HG02571 (cell line): ENCODE results near the gene USP37.
"Not testable (repeated sequence)": the region's sequence is repeated elsewhere in the genome, so short reads cannot be mapped to it uniquely, and the experiment has no call there.

Source experiments
- ATAC-seq: cut with Tn5 transposase; IDR thresholded peaks from one replicate; pipeline ENCODE4 v1.9.1; 2021; ENCODE audit warnings: mild to moderate bottlenecking, moderate library complexity; ENCODE audit not compliant: unreplicated experiment

The USP37 gene

DNA sequence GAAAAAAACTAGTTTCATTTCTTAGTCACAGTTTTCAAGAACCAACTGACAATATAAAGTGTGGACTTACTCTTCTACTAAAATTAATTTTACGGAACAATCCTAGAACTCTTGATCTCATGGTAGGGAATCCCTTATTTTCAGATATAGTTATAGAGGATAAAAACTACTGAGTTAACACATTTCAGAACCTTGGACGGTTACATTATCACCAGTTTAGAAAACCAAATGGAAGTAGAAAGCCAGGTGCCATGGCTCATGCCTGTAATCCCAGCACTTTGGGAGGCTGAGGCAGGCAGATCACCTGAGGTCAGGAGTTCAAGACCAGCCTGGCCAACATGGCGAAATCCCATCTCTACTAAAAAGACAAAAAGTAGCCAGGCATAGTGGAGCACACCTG lies 13.9 kb downstream of the USP37 start:
- ATAC-seq = not testable (repeated sequence)

DNA sequence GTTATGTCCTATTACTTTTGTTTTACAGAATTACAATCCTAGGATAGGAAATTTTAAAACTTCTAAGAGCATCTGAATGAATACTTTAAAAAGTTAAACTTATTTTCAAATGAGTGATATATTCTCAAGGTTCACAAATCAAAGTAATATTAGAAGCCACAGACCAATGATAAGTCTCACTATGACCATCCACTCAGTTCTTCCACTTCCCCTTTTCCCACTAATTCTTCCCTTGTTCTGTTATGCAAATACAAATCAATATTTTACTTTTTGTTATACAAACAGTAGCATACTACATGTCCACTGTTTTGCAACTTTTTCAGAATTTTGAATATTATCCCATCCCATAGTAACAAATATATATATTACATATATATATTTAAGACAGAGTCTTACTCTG lies 20.2 kb downstream of the USP37 start:
- ATAC-seq = no peak

DNA sequence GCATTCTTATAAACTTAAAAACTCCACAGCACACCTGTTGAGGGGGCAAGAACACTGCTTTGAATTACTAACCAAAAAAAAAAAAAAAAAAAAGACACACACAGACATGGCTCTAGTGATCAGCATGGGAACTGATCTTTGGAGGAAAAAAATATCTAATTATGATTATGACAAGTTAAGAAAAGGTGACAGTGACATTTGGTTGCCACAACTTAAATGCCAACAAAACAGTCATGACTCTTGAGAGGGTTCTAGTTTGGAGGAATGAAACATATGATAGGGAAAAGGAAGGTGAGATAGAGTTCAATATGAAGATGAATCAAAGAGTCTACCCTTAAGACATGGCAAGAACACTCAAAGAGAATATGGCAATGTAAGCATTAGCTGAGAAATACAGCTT lies 20.6 kb downstream of the USP37 start:
- no peak for ATAC-seq

DNA sequence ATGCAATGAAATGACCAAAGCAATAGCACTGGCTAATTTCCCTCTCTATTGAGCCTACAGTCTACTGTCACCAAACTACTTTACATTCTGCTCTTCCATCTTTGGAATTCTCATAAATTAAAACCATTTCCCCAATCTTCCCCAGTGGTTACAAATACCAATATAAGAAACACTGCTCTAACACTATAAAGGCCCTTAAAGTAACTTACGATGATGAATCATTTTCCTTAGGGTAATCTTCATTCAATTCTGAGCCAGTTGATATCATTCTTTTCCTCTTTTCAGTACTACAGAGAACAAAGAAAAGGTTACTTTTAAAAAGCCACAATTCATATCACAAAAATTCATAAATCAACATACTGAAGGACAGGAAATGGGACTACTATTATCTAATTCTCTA lies 22.1 kb downstream of the USP37 start:
- no peak for ATAC-seq

DNA sequence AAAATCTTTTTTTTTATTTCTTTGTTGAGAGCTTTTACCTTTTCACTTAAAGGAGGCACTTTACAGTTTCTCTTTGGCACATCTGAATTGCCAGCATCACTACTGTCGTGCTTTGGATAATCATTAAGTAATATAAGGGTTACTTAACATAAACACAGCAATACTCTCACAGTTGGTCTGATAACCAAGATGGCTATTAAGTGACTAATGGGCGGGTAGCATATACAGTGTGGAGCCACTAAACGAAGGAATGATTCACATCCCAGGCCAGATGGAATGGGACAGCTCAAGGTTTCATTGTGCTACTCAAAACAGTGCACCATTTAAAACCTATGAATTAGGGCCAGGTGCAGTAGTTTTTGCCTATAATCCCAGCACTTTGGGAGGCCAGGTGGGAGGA lies 28.1 kb downstream of the USP37 start:
- no peak for ATAC-seq

DNA sequence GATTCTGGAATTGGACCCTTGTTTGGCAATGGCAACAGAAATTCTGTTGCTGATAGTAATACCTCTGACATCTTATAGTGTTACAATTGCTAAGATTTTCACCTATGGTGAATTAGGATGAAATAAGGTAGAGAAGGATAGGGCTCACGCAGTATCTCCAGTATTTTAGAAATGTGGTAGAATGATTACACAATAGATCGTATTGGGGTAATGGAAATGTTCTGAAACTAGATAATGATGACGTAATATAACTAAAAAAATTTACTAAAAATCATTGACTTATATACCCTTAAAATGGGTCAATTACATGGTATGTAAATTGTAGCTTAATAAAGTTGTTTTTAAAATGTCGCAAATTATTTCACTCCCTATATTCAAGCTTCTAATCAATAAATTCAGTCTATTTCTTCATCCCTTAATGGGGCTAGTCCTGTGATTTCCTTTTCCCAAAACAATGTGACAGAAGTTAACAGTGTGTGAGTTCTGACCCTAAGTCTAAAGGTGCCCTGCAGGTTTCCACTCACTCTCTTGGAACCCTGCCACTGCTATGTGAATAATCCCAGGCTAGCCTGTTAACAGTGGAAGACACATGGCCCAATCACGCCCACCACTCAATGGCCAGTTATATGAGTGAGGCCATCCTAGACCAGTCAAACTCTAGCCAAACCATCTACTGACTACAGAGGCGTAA lies 31.2 kb downstream of the USP37 start:
- no peak for ATAC-seq

DNA sequence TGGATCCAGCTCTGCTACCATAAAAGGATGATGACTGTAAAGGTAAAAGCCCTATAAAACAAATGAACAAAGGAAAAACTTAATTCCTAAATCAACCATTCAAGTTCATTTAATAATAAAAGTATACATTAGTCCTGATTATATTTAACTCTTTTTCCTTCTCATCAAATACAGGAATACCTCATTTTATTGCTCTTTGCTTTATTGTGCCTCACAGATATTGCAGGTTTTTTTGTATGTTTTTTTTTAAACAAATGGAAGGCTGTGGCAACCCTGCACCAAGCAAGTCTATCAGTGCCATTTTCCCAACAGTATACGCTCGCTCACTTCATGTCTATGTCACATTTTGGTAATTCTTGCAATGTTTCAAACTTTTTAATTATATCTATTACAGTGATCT lies 38.2 kb downstream of the USP37 start:
- no peak for ATAC-seq

DNA sequence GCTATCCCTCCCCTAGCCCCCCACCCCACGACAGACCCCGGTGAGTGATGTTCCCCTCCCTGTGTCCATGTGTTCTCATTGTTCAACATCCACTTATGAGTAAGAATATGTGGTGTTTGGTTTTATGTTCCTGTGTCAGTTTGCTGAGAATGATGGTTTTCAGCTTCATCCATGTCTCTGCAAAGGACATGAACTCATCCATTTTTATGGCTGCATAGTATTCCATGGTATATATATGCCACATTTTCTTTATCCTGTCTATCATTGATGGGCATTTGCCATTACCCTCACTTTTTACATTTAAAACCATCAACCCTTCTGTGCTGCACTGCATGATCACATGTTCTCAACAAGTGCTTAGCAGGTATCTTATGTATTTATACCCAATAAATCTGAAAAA lies 39.7 kb downstream of the USP37 start:
- not testable (repeated sequence) for ATAC-seq

DNA sequence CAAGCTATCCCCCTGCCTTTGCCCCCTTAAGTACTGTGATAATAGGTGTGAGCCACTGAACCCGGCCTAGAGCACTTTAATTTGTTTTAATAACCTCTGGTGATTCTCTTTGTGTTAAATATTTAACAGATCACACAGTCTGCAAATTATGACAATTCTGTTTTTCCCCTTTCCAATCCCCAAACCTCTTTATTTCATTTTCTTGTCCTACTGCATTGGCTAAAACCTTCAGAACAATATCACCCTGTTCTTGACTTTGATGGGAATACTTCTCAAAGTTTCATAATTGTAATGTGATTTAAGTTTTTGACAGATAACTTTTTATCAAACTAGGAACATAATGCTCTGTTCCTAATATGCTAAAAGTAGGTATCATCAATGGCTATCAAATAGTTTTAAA lies 44.5 kb downstream of the USP37 start:
- ATAC-seq = no peak

DNA sequence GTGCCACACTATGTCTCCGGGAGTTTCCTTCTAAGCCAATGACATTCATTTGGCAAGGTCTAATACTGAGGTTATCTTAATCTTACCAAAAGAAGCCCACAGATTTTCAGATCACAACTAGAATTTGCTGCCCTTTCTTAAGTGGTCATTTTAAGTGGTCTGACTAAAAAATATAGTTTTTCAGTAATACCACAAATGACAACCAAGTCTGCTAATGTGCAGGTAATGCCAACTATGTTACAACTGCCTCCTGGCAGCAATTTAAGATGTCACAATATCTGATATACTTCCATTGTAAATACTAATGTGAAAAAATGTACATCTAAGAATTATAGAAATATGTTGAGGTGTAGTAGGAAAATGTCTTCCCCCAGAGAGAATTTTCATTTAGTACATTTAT lies 49.3 kb downstream of the USP37 start:
- ATAC-seq = no peak

DNA sequence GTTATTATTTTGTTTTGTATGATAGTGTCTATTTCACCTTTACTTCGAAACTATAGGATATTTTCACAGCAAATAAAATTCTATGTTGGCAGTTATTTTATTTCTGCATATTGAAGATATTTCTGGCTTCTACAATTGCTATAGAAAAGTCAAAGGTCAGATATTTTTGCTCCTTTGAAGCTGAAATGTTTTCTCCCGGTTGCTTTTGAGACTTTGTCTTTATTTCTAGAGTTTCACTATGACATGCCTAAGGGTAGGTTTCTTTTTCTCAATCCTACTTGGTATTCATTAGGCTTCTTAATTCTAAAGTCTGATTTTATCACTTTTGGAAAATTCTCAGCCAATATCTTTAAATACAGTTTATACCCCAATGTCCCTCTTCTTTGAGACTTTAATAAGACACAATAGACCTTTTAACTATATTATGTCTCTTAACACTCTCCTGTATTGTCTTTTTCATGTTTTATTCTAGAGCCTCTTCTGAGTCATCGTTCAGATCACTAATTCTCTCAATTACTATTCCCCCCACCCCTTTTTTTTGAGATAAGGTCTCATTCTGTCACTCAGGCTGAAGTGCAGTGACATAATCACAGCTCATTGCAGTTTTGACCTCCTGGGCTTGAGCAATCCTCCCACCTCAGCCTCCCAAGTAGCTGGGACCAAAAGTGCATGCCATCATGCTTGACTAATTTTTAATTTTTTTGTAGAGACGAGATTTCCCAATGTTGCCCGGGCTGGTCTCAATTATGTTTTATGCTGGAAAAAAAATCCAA lies 50.5 kb downstream of the USP37 start:
- peak; percentile 70 for ATAC-seq

DNA sequence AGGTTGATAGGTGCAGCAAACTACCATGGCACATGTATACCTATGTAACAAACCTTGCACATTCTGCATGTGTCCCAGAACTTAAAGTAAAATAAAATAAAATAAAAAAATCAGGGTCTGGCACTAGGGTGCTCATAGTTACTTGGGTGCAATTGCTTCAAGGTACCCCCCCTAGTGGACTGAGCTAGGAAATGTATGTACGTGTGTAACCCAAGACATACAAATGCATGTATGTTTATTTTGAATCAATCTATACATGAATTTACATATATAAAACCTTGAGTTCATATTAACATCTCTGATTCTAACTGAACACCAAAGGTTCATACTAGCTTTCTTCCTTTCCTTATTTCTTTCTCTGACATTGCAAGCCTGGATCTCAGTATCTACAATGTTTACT lies 51.5 kb downstream of the USP37 start:
- no peak for ATAC-seq

DNA sequence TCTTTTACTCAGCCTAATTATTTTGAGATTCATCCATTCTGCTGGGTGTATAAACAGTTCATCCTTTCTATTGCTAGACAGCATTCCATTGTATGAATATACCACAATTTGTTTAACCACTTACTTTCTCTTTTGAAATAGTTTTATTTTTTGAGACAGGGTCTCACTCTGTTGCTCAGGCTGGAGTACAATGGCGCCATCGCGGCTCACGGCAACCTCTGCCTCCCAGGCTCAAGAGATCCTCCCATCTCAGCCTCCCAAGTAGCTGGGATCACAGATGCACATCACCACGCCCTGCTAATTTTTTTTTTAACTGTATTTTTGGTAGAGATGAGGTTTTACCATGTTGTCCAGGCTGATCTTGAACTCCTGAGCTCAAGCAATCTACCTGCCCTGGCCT lies 54.5 kb downstream of the USP37 start:
- ATAC-seq = no peak

DNA sequence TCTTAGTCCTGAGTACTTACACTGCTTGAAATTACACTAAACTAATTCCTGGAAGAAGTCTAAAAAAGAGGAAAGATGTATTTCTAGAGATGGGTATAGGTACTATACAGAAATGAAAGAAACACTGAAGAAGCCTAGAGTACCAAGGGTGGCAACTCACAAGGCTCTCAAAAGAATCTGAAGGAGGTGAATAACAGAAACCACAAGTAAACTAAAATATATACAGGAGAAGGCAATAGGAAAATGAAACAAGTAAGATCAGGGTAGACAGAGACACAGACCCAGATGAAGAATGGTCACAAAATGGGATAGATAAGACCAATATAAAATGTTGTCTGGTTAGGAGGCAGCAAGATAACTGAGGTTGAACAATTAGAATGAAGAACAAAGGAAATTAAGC lies 59.9 kb downstream of the USP37 start:
- ATAC-seq = no peak

DNA sequence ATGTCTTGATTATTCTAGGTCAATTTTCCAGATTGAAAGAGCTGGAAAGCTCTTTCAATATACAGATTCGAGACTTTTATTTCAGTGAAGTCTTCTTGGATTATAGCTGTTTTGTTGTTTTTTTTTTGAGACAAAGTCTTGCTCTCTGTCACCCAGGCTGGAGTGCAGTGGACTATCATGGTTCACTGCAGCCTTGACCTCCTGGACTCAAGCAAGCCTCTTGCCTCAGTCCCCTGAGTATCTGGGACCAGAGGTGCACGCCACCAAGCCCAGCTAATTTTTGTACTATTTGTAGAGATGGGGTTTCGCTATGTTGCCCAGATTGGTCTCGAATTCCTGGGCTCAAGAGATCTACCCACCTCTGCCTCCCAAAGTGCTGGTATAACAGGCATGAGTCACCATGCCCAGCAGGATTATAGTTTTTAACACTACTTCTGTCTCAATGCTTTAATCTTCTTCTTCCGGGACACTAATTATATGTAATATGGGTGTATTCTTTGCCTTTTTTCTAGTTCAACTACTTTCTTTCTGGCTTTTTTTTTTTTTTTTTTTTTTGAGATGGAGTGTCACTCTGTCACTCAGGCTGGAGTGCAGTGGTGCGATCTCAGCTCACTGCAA lies 62.3 kb downstream of the USP37 start:
- no peak for ATAC-seq

DNA sequence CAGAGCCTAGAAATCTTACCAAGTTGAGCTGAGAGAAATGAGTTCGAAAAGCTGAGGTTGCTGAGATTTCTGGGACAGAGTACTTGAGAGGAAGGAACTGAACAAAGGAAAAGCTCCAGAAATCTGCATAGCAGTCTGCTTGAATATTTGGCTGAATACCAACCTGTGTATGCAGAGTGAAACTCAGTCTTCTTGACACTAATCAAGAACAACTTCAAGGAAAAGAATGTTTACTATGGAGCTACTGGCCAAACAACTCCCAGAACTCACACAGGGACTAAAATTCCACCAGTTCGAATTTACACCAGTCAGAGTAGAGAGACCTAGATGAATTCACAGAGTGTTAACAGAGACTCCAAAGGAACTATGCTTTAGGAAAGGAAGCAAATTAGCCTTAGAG lies 66.5 kb downstream of the USP37 start:
- ATAC-seq = no peak

DNA sequence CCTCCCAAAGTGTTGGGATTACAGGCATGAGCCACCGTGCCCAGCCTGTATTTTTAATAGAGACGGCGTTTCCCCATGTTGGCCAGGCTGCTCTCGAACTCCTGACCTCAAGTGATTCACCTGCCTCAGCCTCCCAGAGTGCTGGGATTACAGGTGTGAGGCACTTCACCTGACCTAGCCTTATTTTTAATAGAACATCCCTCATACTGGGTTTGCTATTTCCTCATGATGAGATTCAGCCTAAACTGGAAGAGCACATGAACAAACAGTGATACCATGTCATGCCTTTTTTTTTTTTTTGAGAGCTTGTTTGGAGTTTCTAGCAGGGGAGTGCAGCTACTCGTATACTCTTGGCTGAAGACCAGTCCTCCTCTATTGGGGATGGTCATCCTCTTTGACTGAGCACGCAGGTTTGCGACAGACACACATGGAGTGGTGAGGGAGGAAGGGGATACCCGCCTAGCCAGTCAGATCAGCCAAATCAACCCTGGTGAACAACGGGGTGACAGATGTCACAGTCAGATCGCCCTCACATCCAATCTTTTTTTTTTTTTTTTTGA lies 67.6 kb downstream of the USP37 start:
- no peak for ATAC-seq

DNA sequence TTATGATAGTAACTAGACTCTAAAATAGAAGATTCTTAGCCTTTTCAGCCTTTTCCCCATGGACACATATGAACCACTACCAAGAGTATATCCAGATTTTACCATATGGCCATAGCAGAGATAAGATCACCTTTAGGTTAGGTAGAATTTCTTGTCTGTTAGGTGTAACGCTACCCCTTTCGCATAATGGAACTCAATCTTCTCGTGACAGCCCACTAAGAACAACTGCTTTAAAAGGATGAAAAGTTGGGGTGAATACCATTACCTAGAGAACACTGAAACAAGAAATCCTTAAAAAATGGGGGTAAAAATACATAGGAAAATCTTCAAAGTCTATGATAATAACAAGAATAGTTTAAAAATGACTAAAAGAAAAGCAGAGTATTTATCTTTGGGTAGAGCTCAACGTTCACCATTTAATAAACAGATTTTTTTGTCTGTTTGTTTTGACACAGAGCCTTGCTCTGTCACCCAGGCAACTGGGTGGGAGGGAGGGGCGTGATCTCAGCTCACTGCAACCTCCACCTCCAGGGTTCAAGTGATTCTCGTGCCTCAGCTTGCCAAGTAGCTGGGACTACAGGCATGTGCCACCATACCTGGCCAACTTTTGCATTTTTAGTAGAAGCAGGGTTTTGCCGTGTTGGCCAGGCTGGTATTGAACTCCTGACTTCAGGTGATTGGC lies 82.0 kb downstream of the USP37 start:
- no peak for ATAC-seq

DNA sequence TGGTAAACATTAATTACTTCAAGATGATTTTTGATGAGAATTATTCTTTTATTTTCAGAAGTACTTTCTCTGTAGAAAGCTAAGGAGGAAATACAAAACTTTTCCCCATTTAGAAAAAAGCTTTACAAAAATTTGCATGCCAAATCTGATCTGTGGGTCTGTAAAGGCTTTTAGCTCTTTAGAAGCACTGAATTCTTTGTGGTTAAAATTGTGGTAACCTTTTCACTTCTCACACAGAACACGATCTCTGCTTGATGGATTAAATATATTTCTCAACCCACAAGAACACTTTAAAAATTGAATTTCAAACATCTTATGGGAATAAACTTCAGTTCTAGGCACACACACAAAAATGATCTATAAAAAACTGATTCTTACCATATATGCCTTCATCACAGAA lies 85.5 kb downstream of the USP37 start:
- ATAC-seq = no peak

DNA sequence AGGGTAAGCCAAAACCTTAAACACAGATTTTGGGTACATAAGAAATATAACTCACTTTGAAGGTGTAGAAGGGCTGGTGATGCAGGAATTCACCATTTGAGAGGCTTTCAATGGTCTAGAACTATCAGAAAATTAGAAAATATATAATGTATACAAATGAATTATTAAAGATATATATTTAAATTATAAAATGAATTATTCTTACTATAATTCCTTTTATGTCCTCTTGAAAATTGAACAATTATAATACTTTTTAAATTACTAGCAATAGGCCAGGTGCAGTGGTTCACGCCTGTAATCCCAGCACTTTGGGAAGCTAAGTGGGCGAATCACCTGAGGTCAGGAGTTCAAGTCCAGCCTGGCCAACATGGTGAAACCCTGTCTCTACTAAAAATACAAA lies 88.6 kb downstream of the USP37 start:
- no peak for ATAC-seq

DNA sequence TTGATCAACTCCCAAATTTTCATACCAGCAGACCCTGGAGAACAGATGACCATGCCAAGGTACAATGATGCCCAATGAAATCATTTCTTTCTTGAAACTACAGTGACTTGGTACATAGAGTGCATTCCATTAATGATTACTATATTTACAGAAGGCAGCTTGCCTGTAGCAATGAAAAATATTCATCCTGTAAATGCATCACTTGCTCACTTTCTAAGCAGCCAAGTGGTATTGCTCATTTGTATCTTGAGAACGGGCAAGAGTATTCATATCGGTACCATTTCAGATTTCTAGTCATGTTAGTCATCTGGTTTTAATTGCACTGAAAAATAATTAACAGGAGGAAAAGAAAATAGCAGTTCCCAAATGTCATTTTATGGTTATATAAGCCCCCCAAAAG lies 89.6 kb downstream of the USP37 start:
- ATAC-seq = no peak
